ENCODE data around the gene RAB27A. TPM values are rescaled to one million over a fixed set of nuclear protein-coding genes. Genes with fewer than 3 reads are reported as not detected.
"Not testable (repeated sequence)": the region's sequence is repeated elsewhere in the genome, so short reads cannot be mapped to it uniquely, and the experiment has no call there.

Gene RAB27A
- polyA plus RNA-seq, 1 donor, result 28.1 TPM

DNA sequence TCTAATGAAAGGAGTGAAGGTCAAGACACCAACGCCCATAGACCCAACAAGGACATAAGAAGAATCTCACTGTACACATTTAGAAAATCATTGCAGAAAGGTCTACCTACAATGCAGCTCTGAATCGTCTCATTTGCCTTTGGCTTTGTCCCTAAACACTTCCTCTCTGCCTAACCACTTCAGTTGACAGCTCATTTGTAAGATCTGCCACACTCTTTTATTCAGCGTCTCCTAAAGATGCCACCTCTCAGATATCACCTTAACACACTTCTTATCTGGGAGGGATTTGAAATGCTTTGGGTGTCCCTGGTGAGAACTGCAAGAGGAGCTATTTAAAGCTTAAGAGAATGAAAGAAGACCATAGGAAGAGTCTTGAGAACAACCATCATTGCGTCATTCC lies 38.7 kb downstream of the RAB27A start:
- 20% methylated on average over 1 of the region's 4 CpGs for WGBS (ENCODE audit: insufficient coverage, low lambda C conversion rate)
- H3K27ac ChIP-seq (ENCODE audit: low read length), result no peak overlapping the region

DNA sequence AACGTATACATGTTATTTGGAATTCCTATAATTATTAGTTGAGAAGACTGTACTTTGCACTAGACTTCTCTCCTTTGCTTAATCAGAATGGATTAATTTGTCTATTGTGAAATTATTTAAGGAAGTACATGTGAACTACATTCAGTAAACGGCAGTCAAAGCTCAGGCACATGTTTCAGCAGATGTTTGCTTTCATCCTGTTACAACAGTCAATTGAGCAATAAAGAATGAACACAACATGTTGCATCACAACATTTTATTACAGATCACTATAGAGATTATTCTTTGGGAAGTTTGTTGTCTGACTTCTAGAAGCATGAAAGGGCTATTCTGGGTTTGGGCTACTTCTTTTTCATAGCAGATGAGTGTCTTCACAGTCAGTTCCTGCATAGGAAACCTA lies 39.2 kb downstream of the RAB27A start:
- Histone ChIP-seq H3K27ac (ENCODE audit: low read length) (no peak overlapping the region), H3K9me3 (ENCODE audit: control insufficient read depth, low read depth, low read length) (no peaks in the 10 kb centered on the region), H3K27me3 (ENCODE audit: control insufficient read depth, insufficient read depth, low read length) (no peaks in the 10 kb centered on the region), H3K4me3 (ENCODE audit: low read length) (no peak overlapping the region), H3K4me1 (ENCODE audit: control insufficient read depth, insufficient read depth, low read length) (peaks cover 5% of the 10 kb centered on the region), H3K36me3 (ENCODE audit: control insufficient read depth, insufficient read depth, low read length) (no peaks in the 10 kb centered on the region)
- 17% methylated on average over 1 of the region's 2 CpGs for WGBS (ENCODE audit: insufficient coverage, low lambda C conversion rate)
- DNase-seq, result peak; percentile 62 to 82

More for the DNA sequence above, 38.7 kb downstream of the RAB27A start:
- DNase-seq, result no peak
- Histone ChIP-seq H3K9me3 (ENCODE audit: control insufficient read depth, low read depth, low read length) (no peaks in the 10 kb centered on the region), H3K4me3 (ENCODE audit: low read length) (no peak overlapping the region), H3K4me1 (ENCODE audit: control insufficient read depth, insufficient read depth, low read length) (peaks cover 5% of the 10 kb centered on the region), H3K36me3 (ENCODE audit: control insufficient read depth, insufficient read depth, low read length) (no peaks in the 10 kb centered on the region), H3K27me3 (ENCODE audit: control insufficient read depth, insufficient read depth, low read length) (no peaks in the 10 kb centered on the region)

GRCh38 chr15:55249885-55250284 lies 39.7 kb downstream of the RAB27A start:
- no CpG with 5 or more reads among the region's 9 CpGs for WGBS (ENCODE audit: insufficient coverage, low lambda C conversion rate)
- not testable (repeated sequence) for H3K4me3 ChIP-seq (ENCODE audit: low read length); H3K36me3 ChIP-seq (ENCODE audit: control insufficient read depth, insufficient read depth, low read length); H3K27me3 ChIP-seq (ENCODE audit: control insufficient read depth, insufficient read depth, low read length); H3K4me1 ChIP-seq (ENCODE audit: control insufficient read depth, insufficient read depth, low read length); DNase-seq; H3K9me3 ChIP-seq (ENCODE audit: control insufficient read depth, low read depth, low read length)
- H3K27ac ChIP-seq (ENCODE audit: low read length), result peak overlapping the region; percentile 24

- Histone ChIP-seq H3K36me3 (ENCODE audit: control insufficient read depth, insufficient read depth, low read length) (no peaks in the 10 kb centered on the region), H3K27ac (ENCODE audit: low read length) (no peak overlapping the region), H3K4me1 (ENCODE audit: control insufficient read depth, insufficient read depth, low read length) (peaks cover 5% of the 10 kb centered on the region), H3K27me3 (ENCODE audit: control insufficient read depth, insufficient read depth, low read length) (no peaks in the 10 kb centered on the region), H3K4me3 (ENCODE audit: low read length) (no peak overlapping the region), H3K9me3 (ENCODE audit: control insufficient read depth, low read depth, low read length) (no peaks in the 10 kb centered on the region)
- DNase-seq, result no peak
- WGBS (ENCODE audit: insufficient coverage, low lambda C conversion rate), result no CpG with 5 or more reads among the region's 1 CpG
These were observed 40.7 kb downstream of the RAB27A start for GRCh38 chr15:55248895-55249294.

GRCh38 chr15:55247766-55248427 lies 41.7 kb downstream of the RAB27A start:
- peaks cover 5% of the 10 kb centered on the region for H3K4me1 ChIP-seq (ENCODE audit: control insufficient read depth, insufficient read depth, low read length)
- H3K36me3 ChIP-seq (ENCODE audit: control insufficient read depth, insufficient read depth, low read length), result no peaks in the 10 kb centered on the region
- H3K27me3 ChIP-seq (ENCODE audit: control insufficient read depth, insufficient read depth, low read length), result no peaks in the 10 kb centered on the region
- H3K9me3 ChIP-seq (ENCODE audit: control insufficient read depth, low read depth, low read length), result no peaks in the 10 kb centered on the region
- WGBS (ENCODE audit: insufficient coverage, low lambda C conversion rate), result no CpG with 5 or more reads among the region's 7 CpGs
- no peak for DNase-seq
- H3K4me3 ChIP-seq (ENCODE audit: low read length), result no peak overlapping the region
- no peak overlapping the region for H3K27ac ChIP-seq (ENCODE audit: low read length)

GRCh38 chr15:55247311-55247710 lies 42.3 kb downstream of the RAB27A start:
- H3K9me3 ChIP-seq (ENCODE audit: control insufficient read depth, low read depth, low read length), result no peaks in the 10 kb centered on the region
- peaks cover 5% of the 10 kb centered on the region for H3K4me1 ChIP-seq (ENCODE audit: control insufficient read depth, insufficient read depth, low read length)
- H3K27me3 ChIP-seq (ENCODE audit: control insufficient read depth, insufficient read depth, low read length), result no peaks in the 10 kb centered on the region
- no peak overlapping the region for H3K4me3 ChIP-seq (ENCODE audit: low read length)
- no peak overlapping the region for H3K27ac ChIP-seq (ENCODE audit: low read length)
- DNase-seq, result no peak
- no peaks in the 10 kb centered on the region for H3K36me3 ChIP-seq (ENCODE audit: control insufficient read depth, insufficient read depth, low read length)

DNA sequence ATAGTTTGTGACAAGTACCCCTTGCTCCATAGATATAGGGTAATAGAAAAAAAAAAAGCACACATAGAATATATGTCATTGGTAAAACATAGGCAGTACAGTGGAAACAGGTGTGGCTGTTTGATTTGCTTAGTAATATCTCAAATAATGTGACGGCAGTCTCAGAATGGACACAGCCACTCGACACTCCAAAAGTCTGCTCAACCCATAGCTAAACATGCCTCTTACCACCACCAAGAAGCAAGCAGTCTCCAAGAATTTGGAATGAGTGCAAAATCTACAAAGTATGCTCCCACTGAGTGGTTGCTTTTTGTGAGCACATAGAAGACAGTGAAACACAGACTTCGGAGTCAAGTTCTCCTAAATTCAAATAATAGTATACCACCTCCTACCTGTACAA lies 43.0 kb downstream of the RAB27A start:
- no peaks in the 10 kb centered on the region for H3K27me3 ChIP-seq (ENCODE audit: control insufficient read depth, insufficient read depth, low read length)
- no peaks in the 10 kb centered on the region for H3K9me3 ChIP-seq (ENCODE audit: control insufficient read depth, low read depth, low read length)
- no peak overlapping the region for H3K4me3 ChIP-seq (ENCODE audit: low read length)
- WGBS (ENCODE audit: insufficient coverage, low lambda C conversion rate), result no CpG with 5 or more reads among the region's 3 CpGs
- DNase-seq, result no peak
- no peak overlapping the region for H3K27ac ChIP-seq (ENCODE audit: low read length)
- no peaks in the 10 kb centered on the region for H3K36me3 ChIP-seq (ENCODE audit: control insufficient read depth, insufficient read depth, low read length)
- peaks cover 5% of the 10 kb centered on the region for H3K4me1 ChIP-seq (ENCODE audit: control insufficient read depth, insufficient read depth, low read length)

- WGBS (ENCODE audit: insufficient coverage, low lambda C conversion rate), result no CpG with 5 or more reads among the region's 4 CpGs
- no peaks in the 10 kb centered on the region for H3K27me3 ChIP-seq (ENCODE audit: control insufficient read depth, insufficient read depth, low read length)
- H3K4me3 ChIP-seq (ENCODE audit: low read length), result no peak overlapping the region
- no peaks in the 10 kb centered on the region for H3K9me3 ChIP-seq (ENCODE audit: control insufficient read depth, low read depth, low read length)
- no peak overlapping the region for H3K27ac ChIP-seq (ENCODE audit: low read length)
- H3K36me3 ChIP-seq (ENCODE audit: control insufficient read depth, insufficient read depth, low read length), result no peaks in the 10 kb centered on the region
- H3K4me1 ChIP-seq (ENCODE audit: control insufficient read depth, insufficient read depth, low read length), result peaks cover 4% of the 10 kb centered on the region
- DNase-seq, result no peak
These were observed 44.6 kb downstream of the RAB27A start for GRCh38 chr15:55245059-55245458.

DNA sequence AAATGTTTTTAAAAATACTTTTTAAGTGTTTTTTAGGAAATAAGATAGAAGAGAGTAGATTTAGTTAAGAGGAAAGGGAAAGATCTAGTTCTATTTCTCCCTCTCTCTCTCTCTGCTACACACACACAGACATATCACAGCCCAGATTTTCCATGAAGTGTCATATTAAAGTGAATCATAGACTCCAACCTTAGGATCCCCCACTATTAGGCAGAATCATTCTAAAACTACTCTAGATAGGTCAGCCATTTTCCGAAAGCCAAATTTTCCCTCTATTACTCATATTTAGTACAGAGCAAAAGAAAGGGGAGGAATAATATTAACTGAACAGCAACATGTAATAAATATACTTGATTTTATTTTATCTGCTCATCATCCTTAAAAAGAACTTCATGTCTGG lies 47.7 kb downstream of the RAB27A start:
- DNase-seq, result no peak
- no peak overlapping the region for H3K4me3 ChIP-seq (ENCODE audit: low read length)
- no peak overlapping the region for H3K27ac ChIP-seq (ENCODE audit: low read length)
- no peaks in the 10 kb centered on the region for H3K27me3 ChIP-seq (ENCODE audit: control insufficient read depth, insufficient read depth, low read length)
- WGBS (ENCODE audit: insufficient coverage, low lambda C conversion rate), result no CpG with 5 or more reads among the region's 1 CpG
- no peaks in the 10 kb centered on the region for H3K4me1 ChIP-seq (ENCODE audit: control insufficient read depth, insufficient read depth, low read length)
- H3K36me3 ChIP-seq (ENCODE audit: control insufficient read depth, insufficient read depth, low read length), result no peaks in the 10 kb centered on the region
- H3K9me3 ChIP-seq (ENCODE audit: control insufficient read depth, low read depth, low read length), result no peaks in the 10 kb centered on the region

GRCh38 chr15:55241186-55241585 lies 48.4 kb downstream of the RAB27A start:
- H3K27me3 ChIP-seq (ENCODE audit: control insufficient read depth, insufficient read depth, low read length), result no peaks in the 10 kb centered on the region
- H3K9me3 ChIP-seq (ENCODE audit: control insufficient read depth, low read depth, low read length), result no peaks in the 10 kb centered on the region
- H3K27ac ChIP-seq (ENCODE audit: low read length), result no peak overlapping the region
- DNase-seq, result no peak
- H3K4me3 ChIP-seq (ENCODE audit: low read length), result no peak overlapping the region
- no peaks in the 10 kb centered on the region for H3K36me3 ChIP-seq (ENCODE audit: control insufficient read depth, insufficient read depth, low read length)
- WGBS (ENCODE audit: insufficient coverage, low lambda C conversion rate), result no CpG with 5 or more reads among the region's 1 CpG
- H3K4me1 ChIP-seq (ENCODE audit: control insufficient read depth, insufficient read depth, low read length), result no peaks in the 10 kb centered on the region

DNA sequence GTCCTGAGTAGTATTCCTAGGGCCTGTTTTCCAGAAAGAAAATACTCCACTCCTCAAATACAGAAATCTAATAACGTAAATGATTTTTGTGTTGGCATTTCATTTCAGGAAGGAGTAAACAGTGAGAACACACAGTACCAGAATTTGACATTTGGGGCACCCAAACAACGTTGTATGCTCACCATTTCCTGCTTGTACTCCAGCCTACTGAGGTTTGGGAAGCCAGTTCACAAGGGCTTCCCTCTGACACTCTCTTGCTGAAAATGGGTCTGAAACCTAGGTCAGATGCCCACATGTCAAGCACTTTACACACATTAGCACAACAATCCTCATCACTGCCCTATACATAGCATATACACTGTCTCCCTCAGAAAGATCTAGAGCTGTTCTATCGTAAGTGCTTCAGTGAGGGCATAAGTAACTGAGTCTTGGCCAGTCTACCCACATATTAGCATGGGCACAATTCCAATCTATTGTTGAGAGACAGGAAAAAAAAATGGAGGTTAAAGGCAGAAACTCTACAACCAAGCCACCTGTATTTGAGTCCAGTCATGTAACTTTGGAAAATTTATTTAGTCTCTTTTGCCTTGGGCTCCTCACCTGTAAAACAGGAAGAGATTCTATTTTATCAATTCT lies 49.4 kb downstream of the RAB27A start:
- H3K4me1 ChIP-seq (ENCODE audit: control insufficient read depth, insufficient read depth, low read length), result no peaks in the 10 kb centered on the region
- H3K36me3 ChIP-seq (ENCODE audit: control insufficient read depth, insufficient read depth, low read length), result no peaks in the 10 kb centered on the region
- no peaks in the 10 kb centered on the region for H3K9me3 ChIP-seq (ENCODE audit: control insufficient read depth, low read depth, low read length)
- H3K27me3 ChIP-seq (ENCODE audit: control insufficient read depth, insufficient read depth, low read length), result no peaks in the 10 kb centered on the region
- H3K27ac ChIP-seq (ENCODE audit: low read length), result no peak overlapping the region
- no peak overlapping the region for H3K4me3 ChIP-seq (ENCODE audit: low read length)
- no peak for DNase-seq
- 100% methylated on average over 1 of the region's 3 CpGs for WGBS (ENCODE audit: insufficient coverage, low lambda C conversion rate)
